AG10803 (cell line): Measurements from ENCODE around the gene CAV3.
A peak's percentile ranks its signal among the peaks of the same experiment; 100 is the strongest.

Source experiments
- DNase-seq: peaks from one replicate; pipeline ENCODE4 v3.0.0; 2010; ENCODE audit warnings: low read depth
- H3K4me3 ChIP-seq: 2 replicates; pipeline ENCODE4 v1.5.1; 2011; ENCODE audit warnings: mild to moderate bottlenecking, low read length, control low read depth
- CTCF ChIP-seq: conservative IDR thresholded peaks from 2 replicates; pipeline ENCODE4 v1.5.1; 2011; ENCODE audit warnings: mild to moderate bottlenecking, low read length, control low read depth, inconsistent platforms

CAV3 gene

GRCh38 chr3:8777978-8778267, 44.3 kb downstream of the CAV3 start:
- no peak for TF ChIP-seq CTCF
- no peak for DNase-seq
- H3K4me3 ChIP-seq = no peak overlapping the region

- no peak for TF ChIP-seq CTCF
- DNase-seq = no peak
- no peak overlapping the region for H3K4me3 ChIP-seq
Observed at GRCh38 chr3:8778475-8778874, 44.9 kb downstream of the CAV3 start.

GRCh38 chr3:8780279-8780678, 46.7 kb downstream of the CAV3 start:
- H3K4me3 ChIP-seq = no peak overlapping the region
- no peak for TF ChIP-seq CTCF
- DNase-seq = no peak

- no peak for DNase-seq
- no peak for TF ChIP-seq CTCF
- no peak overlapping the region for H3K4me3 ChIP-seq
Observed at GRCh38 chr3:8784676-8785435, 51.3 kb downstream of the CAV3 start.

GRCh38 chr3:8790529-8790928, 56.9 kb downstream of the CAV3 start:
- no peak for TF ChIP-seq CTCF
- H3K4me3 ChIP-seq = no peak overlapping the region
- no peak for DNase-seq

- peak; percentile 72 for DNase-seq
- no peak for TF ChIP-seq CTCF
- H3K4me3 ChIP-seq = no peak overlapping the region
Observed at GRCh38 chr3:8793242-8793641, 59.6 kb downstream of the CAV3 start.

- H3K4me3 ChIP-seq = no peak overlapping the region
- DNase-seq = no peak
- TF ChIP-seq CTCF = no peak
Observed at GRCh38 chr3:8794247-8794646, 60.6 kb downstream of the CAV3 start.
